HepG2 (cell line): ENCODE data around the gene TMEM238. TPM values are rescaled to one million over a fixed set of nuclear protein-coding genes. Genes with fewer than 3 reads are reported as not detected.

Experiments used
- CBFB ChIP-seq: sonication (generic); formaldehyde crosslinking; IDR thresholded peaks from 2 replicates; pipeline ENCODE4 v1.4.0; 2020; ENCODE audit warnings: missing genetic modification reagents
- CCDC6 ChIP-seq: sonication (generic); formaldehyde crosslinking; IDR thresholded peaks from 2 replicates; pipeline ENCODE4 v1.8.1; 2022; ENCODE audit warnings: mild to moderate bottlenecking, missing genetic modification reagents, moderate library complexity
- HOXD1 ChIP-seq: sonication (generic); formaldehyde crosslinking; IDR thresholded peaks from 2 replicates; pipeline ENCODE4 v1.5.0; 2020; ENCODE audit warnings: missing genetic modification reagents
- SMAD3 ChIP-seq: sonication (generic); formaldehyde crosslinking; IDR thresholded peaks from 2 replicates; pipeline ENCODE4 v1.4.0; 2020; ENCODE audit warnings: missing genetic modification reagents
- YEATS2 ChIP-seq: sonication (generic); formaldehyde crosslinking; IDR thresholded peaks from 2 replicates; pipeline ENCODE4 v1.4.0; 2020; ENCODE audit warnings: missing genetic modification reagents, borderline replicate concordance
- polyA plus RNA-seq, 8 experiments: library from polyadenylated mRNA; depleted of rRNA in 3 of 8; stranded (reverse) in 7 of 8; unstranded in 1 of 8; fragments of >200 nt; fragmentation: Illumina TruSeq in 4 of 8; extraction: Trizol in 4 of 8; gene quantifications; 2 replicates each; pipeline versions ENCODE4 v1.2.1 to v1.2.3, GENCODE V29; 2011 to 2016; ENCODE audit warnings: low read depth in 4 of 8, missing spikeins in 1 of 8, mixed read lengths in 1 of 8; ENCODE audit not compliant: insufficient read depth in 1 of 8
- total RNA-seq, 5 experiments: library from RNA; depleted of rRNA; stranded (reverse); fragments of >200 nt; fragmentation: Illumina TruSeq; extraction: Trizol; gene quantifications; 2 replicates each; pipeline ENCODE4 v1.2.3, GENCODE V29; 2016; ENCODE audit warnings: low read depth in 1 of 5
- TF ChIP-seq, protein P1 (sequence below): sonication (generic); formaldehyde crosslinking; IDR thresholded peaks from 2 replicates; pipeline ENCODE4 v1.4.0; 2020; ENCODE audit warnings: mild to moderate bottlenecking, missing genetic modification reagents
- TF ChIP-seq, protein P2 (sequence below): IDR thresholded peaks from 2 replicates; pipeline ENCODE4 v1.6.1; 2016; ENCODE audit warnings: low read depth, control low read depth
- TF ChIP-seq, protein P3 (sequence below): sonication (generic); formaldehyde crosslinking; IDR thresholded peaks from 2 replicates; pipeline ENCODE4 v1.5.0; 2020; ENCODE audit warnings: missing genetic modification reagents
- TF ChIP-seq, protein P4 (sequence below): sonication (generic); formaldehyde crosslinking; IDR thresholded peaks from 2 replicates; pipeline ENCODE4 v1.5.0; 2020; ENCODE audit warnings: mild to moderate bottlenecking, low read depth, missing genetic modification reagents, borderline replicate concordance
- TF ChIP-seq, protein P5 (sequence below): fragments of 450-650 bp; IDR thresholded peaks from 2 replicates; pipeline ENCODE4 v1.6.1; 2017
- TF ChIP-seq, protein P6 (sequence below), 2 experiments: IDR thresholded peaks; 2 replicates each; pipeline ENCODE4 v1.6.1; 2011 to 2012; ENCODE audit warnings: low read length in 2 of 2, borderline replicate concordance in 1 of 2, low read depth in 1 of 2, mild to moderate bottlenecking in 1 of 2, moderate library complexity in 1 of 2

TMEM238 gene
- total and polyA plus RNA-seq, 2 of the 13 experiments (the other 11 are each of a cell fraction or from before 2014, with no cell fraction given) = not detected

DNA sequence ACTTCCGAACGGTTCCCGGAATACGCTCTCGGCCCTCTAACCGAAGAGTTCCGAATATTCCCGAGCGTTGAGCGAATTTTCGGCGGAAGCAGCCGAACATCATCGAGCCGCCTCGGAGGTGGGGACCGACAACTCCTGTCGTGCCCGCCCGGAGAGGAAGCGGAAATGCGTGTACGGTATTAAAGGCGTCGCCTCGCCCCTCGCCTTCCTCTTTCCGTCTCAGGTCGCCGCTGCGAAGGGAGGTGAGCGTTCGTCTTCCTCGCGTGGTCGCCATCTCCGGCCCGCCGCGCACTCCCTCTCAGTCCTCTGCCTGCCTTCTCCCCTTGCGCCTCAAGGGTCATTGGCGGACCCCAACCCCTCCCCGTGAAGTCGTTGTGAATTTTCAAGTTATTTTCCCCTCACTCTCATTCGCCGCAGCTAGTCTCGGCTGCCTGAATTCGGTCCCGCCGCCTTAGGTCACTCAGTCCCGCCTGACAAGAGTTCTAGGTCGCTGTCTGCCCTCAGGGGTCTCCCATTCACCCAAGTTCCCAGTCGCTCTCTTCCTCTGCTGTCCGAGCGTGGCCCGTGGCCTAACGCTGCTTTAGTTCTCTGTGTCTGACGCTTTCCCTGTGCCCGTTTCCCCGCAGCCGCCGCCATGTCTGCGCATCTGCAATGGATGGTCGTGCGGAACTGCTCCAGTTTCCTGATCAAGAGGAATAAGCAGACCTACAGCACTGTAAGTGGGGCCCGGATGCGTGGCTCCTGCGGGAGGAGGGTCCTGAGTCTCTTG is 1.8 kb upstream of the TMEM238 start, which contains the start of gene RPL28 (continued):
- TF ChIP-seq, protein P1, sequence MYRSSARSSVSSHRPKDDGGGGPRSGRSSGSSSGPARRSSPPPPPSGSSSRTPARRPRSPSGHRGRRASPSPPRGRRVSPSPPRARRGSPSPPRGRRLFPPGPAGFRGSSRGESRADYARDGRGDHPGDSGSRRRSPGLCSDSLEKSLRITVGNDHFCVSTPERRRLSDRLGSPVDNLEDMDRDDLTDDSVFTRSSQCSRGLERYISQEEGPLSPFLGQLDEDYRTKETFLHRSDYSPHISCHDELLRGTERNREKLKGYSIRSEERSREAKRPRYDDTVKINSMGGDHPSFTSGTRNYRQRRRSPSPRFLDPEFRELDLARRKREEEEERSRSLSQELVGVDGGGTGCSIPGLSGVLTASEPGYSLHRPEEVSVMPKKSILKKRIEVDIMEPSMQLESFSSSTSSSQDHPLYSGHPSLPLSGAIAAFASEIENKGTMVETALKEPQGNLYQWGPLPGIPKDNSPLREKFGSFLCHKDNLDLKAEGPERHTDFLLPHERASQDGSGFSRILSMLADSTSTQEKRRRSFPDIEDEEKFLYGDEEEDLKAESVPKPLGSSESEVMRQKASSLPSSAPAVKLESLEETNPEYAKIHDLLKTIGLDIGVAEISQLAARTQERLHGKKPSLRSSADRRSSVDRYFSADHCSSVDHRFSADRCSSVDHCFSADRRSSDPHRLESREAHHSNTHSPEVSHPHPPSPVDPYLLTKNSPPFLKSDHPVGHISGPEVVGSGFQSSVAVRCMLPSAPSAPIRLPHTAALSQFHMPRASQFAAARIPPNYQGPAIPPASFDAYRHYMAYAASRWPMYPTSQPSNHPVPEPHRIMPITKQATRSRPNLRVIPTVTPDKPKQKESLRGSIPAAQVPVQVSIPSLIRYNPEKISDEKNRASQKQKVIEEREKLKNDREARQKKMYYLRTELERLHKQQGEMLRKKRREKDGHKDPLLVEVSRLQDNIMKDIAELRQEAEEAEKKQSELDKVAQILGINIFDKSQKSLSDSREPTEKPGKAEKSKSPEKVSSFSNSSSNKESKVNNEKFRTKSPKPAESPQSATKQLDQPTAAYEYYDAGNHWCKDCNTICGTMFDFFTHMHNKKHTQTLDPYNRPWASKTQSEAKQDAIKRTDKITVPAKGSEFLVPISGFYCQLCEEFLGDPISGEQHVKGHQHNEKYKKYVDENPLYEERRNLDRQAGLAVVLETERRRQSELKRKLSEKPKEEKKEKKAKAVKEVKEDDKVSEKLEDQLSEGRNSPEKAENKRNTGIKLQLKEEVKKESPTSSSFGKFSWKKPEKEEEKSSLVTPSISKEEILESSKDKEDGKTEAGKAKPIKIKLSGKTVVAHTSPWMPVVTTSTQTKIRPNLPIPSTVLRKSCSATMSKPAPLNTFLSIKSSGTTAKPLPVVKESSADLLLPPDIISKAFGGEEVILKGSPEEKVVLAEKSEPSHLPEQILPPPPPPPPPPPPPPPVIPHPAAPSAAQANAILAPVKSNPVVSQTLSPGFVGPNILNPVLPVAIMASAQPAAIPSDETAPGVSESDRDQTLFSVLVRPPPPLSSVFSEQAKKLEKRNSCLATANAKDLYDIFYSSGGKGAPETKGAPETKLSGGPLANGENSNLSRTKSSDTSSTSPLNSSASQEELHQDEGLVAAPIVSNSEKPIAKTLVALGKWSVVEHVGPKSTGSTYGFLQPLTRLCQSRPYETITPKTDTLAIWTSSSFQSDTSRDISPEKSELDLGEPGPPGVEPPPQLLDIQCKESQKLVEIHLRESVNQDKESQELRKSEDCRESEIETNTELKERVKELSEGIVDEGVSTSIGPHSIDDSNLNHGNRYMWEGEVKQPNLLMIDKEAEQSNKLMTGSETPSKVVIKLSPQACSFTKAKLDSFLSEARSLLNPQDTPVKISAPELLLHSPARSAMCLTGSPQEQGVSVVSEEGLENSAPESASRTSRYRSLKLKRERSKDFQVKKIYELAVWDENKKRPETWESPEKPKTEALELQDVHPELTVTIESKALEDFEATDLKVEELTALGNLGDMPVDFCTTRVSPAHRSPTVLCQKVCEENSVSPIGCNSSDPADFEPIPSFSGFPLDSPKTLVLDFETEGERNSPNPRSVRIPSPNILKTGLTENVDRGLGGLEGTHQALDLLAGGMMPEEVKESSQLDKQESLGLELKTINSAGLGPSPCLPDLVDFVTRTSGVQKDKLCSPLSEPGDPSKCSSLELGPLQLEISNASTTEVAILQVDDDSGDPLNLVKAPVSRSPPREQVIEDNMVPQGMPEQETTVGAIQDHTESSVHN (CRISPR knock-in tag) = no peak; the same call in 1 of the 2 replicates
- peak; percentile 94 for TF ChIP-seq SMAD3 (CRISPR knock-in tag)
- TF ChIP-seq, protein P2, sequence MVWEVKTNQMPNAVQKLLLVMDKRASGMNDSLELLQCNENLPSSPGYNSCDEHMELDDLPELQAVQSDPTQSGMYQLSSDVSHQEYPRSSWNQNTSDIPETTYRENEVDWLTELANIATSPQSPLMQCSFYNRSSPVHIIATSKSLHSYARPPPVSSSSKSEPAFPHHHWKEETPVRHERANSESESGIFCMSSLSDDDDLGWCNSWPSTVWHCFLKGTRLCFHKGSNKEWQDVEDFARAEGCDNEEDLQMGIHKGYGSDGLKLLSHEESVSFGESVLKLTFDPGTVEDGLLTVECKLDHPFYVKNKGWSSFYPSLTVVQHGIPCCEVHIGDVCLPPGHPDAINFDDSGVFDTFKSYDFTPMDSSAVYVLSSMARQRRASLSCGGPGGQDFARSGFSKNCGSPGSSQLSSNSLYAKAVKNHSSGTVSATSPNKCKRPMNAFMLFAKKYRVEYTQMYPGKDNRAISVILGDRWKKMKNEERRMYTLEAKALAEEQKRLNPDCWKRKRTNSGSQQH (CRISPR knock-in tag) = peak; percentile 88; the same call in 1 of the 2 replicates
- TF ChIP-seq HOXD1 (CRISPR knock-in tag) = peak; percentile 16; the same call in 1 of the 2 replicates
- TF ChIP-seq CCDC6 (CRISPR knock-in tag) = peak; percentile 78; the same call in 1 of the 2 replicates
- TF ChIP-seq, protein P3, sequence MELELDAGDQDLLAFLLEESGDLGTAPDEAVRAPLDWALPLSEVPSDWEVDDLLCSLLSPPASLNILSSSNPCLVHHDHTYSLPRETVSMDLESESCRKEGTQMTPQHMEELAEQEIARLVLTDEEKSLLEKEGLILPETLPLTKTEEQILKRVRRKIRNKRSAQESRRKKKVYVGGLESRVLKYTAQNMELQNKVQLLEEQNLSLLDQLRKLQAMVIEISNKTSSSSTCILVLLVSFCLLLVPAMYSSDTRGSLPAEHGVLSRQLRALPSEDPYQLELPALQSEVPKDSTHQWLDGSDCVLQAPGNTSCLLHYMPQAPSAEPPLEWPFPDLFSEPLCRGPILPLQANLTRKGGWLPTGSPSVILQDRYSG (CRISPR knock-in tag) = no peak
- TF ChIP-seq, protein P4, sequence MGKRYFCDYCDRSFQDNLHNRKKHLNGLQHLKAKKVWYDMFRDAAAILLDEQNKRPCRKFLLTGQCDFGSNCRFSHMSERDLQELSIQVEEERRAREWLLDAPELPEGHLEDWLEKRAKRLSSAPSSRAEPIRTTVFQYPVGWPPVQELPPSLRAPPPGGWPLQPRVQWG = no peak
- TF ChIP-seq CBFB = no peak
- TF ChIP-seq YEATS2 (CRISPR knock-in tag) = peak; percentile 99
- TF ChIP-seq, protein P5, sequence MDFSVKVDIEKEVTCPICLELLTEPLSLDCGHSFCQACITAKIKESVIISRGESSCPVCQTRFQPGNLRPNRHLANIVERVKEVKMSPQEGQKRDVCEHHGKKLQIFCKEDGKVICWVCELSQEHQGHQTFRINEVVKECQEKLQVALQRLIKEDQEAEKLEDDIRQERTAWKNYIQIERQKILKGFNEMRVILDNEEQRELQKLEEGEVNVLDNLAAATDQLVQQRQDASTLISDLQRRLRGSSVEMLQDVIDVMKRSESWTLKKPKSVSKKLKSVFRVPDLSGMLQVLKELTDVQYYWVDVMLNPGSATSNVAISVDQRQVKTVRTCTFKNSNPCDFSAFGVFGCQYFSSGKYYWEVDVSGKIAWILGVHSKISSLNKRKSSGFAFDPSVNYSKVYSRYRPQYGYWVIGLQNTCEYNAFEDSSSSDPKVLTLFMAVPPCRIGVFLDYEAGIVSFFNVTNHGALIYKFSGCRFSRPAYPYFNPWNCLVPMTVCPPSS = no peak
- TF ChIP-seq, protein P6, sequence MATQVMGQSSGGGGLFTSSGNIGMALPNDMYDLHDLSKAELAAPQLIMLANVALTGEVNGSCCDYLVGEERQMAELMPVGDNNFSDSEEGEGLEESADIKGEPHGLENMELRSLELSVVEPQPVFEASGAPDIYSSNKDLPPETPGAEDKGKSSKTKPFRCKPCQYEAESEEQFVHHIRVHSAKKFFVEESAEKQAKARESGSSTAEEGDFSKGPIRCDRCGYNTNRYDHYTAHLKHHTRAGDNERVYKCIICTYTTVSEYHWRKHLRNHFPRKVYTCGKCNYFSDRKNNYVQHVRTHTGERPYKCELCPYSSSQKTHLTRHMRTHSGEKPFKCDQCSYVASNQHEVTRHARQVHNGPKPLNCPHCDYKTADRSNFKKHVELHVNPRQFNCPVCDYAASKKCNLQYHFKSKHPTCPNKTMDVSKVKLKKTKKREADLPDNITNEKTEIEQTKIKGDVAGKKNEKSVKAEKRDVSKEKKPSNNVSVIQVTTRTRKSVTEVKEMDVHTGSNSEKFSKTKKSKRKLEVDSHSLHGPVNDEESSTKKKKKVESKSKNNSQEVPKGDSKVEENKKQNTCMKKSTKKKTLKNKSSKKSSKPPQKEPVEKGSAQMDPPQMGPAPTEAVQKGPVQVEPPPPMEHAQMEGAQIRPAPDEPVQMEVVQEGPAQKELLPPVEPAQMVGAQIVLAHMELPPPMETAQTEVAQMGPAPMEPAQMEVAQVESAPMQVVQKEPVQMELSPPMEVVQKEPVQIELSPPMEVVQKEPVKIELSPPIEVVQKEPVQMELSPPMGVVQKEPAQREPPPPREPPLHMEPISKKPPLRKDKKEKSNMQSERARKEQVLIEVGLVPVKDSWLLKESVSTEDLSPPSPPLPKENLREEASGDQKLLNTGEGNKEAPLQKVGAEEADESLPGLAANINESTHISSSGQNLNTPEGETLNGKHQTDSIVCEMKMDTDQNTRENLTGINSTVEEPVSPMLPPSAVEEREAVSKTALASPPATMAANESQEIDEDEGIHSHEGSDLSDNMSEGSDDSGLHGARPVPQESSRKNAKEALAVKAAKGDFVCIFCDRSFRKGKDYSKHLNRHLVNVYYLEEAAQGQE (IDR thresholded peaks at IDR 0.05; ENCODE audit: borderline replicate concordance in 1 of 2, low read depth in 1 of 2, low read length in 2 of 2) = peak in 1 of 2 experiments; percentile 83; a peak in 3 of 4 replicates
